Sciatic nerve (tissue), 2 donors: ENCODE results near the gene PTRHD1. TPM values are rescaled to one million over a fixed set of nuclear protein-coding genes. Genes with fewer than 3 reads are reported as not detected.
A peak's percentile ranks its signal among the peaks of the same experiment; 100 is the strongest.

Experiments
- ATAC-seq: fragments of 200-7000 bp; cut with Tn5 transposase; one replicate; pipeline ENCODE4 v1.9.1; 2020; ENCODE audit warnings: mild to moderate bottlenecking, moderate library complexity
- DNase-seq: peaks from one replicate; pipeline ENCODE4 v3.0.0-alpha.2; 2020; ENCODE audit warnings: low spot score
- intact Hi-C: fragments of 100-400 bp; cut with DNase I; formaldehyde crosslinking; loops from one replicate; pipeline ENCODE4 v1.14.2; 2022
- total RNA-seq: library from RNA; stranded (reverse); fragmentation: NEBNext Ultra II Directional; extraction: Animal tissue kit (Norgen Biotek cat#: 25700); gene quantifications from one replicate; pipeline ENCODE4 v1.2.1, GENCODE V29; 2021
- donor health status: DM: no; HTN: no; CAD: no.
- donor health status: DM: no; HTN: no; CAD: no.

PTRHD1 gene
- total RNA-seq, 1 donor from 2014 or later: 14.7 TPM

DNA sequence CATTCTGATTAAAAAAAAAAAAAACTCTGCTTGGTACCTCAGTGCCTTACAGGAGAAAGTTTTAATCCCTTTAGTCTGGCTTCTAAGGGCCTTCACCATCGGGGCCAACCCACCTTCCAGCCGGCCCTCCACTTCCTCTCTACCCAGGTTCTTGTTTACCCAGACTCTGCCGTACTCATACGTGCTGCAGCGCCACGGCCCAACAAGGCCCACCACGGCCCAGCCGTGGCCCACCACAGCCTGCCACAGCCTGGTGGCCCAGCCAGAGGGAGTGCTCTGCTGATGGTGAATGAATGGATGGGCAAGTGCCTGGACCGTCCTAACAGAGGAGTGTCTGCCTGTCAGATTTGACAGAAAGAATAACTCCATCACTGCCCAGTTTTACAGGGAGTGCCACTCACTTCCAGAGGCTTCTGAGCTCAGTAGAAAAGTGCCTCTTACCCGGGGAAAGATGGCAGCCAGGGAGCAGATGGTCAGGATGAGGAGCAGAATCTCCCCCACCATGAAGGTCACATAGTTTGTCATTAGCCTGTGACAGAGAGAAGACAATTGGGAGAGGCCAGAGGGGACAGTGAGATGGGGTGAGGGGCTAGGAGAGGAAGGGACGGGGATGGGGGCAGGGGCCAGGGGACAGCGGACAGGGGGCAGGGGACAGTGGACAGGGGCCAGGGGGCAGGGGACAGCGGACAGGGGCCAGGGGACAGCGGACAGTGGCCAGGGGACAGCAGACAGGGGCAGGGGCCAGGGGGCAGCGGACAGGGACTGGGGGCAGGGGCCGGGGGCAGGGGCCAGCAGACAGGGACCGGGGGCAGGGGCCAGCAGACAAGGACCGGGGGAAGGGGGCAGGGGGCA, 38.3 kb upstream of the PTRHD1 start:
- DNase-seq (peak; percentile 53), ATAC-seq (no peak)
- intact Hi-C loops: no loop called here

GRCh38 chr2:24830786-24831185, 37.6 kb upstream of the PTRHD1 start:
- intact Hi-C loops: no loop called here
- peak; percentile 53 for DNase-seq
- ATAC-seq: no peak

GRCh38 chr2:24830351-24830750, 37.2 kb upstream of the PTRHD1 start:
- DNase-seq: peak; percentile 47
- no peak for ATAC-seq
- intact Hi-C loops: no loop called here

DNA sequence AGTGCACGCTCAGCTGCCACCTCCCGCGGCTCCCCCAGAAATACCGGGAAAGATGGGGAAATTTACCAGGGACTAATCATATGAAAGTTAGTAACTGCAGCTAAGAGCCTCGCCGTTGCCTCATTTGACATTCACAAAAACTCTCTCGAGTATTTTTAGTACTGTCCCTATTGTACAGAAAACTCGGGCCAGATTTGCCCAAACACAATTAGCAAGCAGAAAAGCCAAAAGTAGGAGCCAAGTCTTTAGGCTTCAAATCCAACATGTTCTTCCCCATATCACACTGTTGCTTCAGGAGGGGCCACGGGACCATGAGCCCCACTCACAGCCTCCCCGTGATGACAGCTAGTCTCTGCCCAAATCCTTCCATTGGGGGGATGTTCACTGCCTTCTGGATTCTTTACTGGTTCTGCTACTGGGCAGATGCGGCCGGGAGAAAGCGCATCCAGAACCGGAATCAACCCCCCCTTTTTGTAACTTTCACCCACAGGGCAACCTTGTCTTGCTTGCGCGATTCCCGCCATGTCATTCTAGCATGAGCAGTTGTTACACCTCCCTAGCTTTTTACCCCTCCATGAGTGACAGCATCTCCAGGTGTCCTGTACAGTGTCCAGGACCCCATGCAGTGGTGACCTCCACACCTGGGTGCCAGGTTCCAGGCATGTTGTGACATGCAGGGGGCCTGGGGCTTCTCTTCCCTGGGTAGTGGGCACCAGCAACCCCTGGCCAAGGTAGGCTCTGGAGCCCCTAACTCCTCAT, 35.2 kb upstream of the PTRHD1 start:
- intact Hi-C loops: loop anchor here (5.0 kb wide), 1 partner anchor 421 kb away; no protein-coding TSS in a partner anchor
- no peak for ATAC-seq
- peak; percentile 56 for DNase-seq

DNA sequence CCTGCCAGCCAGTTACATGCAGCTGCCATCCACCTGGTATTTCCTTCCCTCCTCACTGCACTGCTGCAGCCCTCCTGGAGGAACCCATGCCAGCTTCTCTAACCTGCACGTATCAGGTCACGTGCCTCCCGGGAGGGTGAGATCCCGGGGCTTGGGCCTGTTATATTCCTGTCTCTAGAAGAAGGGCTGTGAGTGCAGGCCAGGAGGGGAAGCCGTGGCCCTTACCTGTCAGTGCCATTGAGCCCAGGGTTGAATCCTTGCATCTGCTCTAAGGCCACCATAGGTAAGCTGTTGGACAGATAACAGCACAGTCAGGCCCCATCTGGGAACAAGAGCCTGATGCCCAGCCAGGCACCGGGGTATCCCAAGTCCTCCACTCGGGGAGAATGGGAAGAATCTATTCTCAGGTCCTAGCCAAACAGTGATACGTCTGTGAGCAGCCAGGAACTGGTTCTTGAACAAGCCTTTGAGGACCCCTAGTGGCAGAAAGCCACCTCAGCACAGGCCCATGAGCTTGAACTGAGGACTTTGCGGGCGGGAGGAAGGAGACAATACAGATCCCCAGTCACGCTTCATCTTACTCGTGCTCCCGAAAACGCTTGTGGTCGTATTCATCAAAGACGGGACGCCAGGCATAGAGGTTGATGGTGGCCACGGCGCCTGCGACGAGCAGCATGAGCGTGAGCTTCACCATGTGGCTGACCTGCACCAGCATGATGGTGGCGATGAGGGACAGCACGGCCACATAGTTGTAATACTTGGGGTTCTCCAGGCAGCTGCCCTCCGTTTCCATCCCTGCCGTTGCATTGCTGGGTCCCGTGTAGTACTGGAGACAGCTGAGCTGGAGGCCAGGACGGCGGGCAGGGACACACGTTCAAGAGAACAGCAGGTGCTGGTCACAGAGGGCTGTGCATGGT, 34.4 kb upstream of the PTRHD1 start:
- DNase-seq (peak; percentile 90), ATAC-seq (peak; percentile 92)
- intact Hi-C loops: loop anchor here (5.0 kb wide), 1 partner anchor 420 kb away; no protein-coding TSS in a partner anchor

DNA sequence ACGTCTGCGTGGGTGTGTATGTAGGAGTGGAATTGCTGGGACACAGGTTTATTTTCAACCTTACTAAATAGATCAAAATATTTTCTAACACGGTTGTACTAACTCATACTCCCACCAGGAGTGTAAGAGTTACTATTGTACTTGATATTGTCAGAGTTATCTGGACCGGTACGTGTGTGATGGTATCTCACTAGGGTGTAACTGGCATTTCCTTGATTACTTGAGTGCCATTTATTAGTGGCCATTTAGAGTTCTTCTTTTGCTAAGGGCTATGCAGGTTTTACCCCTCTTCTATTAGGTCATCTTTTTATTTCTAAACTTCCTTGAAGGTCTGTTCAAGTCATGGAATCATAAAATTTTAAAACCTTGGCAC, 33.6 kb upstream of the PTRHD1 start:
- no peak for ATAC-seq
- intact Hi-C loops: loop anchor here (5.0 kb wide), 1 partner anchor 419 kb away; no protein-coding TSS in a partner anchor

GRCh38 chr2:24825883-24826772, 32.9 kb upstream of the PTRHD1 start:
- ATAC-seq (no peak), DNase-seq (peak; percentile 52)
- intact Hi-C loops: loop anchor here (5.0 kb wide), 1 partner anchor 419 kb away; no protein-coding TSS in a partner anchor

More for the DNA sequence above, 33.6 kb upstream of the PTRHD1 start:
- no peak for DNase-seq

DNA sequence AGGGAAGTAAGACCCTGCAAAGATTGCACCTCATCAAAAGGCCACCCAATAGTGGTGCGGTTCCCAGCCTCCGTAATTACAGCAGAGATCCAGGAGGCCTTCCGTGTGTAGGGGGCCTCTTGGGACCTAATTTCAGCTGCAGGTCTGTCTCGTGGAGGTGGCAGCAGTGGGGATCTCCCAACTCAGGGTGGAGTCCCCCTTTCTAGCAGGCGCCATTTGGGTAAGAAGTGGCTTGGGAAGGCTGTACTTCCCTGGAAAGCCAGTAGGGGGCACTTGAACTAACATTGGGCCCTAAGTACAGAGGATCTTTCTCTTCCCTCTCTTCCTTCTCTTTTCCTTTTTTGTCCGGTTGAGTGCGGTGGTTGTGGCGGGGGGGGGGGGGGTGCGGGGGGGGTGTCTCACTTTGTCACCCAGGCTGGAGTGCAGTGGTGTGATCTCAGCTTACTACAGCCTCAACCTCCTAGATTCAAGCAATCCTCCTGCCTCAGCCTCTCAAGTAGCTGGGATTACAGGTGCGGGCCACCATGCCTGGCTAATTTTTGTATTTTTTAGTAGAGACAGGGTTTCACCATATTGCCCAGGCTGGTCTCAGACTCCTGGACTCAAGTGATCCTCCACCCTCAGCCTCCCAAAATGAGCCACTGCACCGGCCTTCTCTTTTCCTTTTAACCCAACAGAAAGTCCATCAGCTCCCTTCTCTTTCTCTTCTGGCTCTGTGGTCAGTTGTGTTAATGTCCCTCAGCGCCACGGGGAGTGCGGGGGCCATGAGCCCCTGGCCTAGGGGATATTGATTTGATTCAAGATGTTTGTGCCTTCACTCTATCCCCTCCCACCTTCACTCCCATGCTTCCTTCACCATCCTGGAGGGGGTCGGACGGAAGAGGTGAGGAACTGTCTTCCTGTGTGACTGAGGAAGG, 32.0 kb upstream of the PTRHD1 start:
- no peak for ATAC-seq
- intact Hi-C loops: loop anchor here (5.0 kb wide), 1 partner anchor 418 kb away; no protein-coding TSS in a partner anchor
- DNase-seq: peak; percentile 51

GRCh38 chr2:24824071-24824588, 30.9 kb upstream of the PTRHD1 start:
- ATAC-seq (no peak), DNase-seq (peak; percentile 49)
- intact Hi-C loops: no loop called here

DNA sequence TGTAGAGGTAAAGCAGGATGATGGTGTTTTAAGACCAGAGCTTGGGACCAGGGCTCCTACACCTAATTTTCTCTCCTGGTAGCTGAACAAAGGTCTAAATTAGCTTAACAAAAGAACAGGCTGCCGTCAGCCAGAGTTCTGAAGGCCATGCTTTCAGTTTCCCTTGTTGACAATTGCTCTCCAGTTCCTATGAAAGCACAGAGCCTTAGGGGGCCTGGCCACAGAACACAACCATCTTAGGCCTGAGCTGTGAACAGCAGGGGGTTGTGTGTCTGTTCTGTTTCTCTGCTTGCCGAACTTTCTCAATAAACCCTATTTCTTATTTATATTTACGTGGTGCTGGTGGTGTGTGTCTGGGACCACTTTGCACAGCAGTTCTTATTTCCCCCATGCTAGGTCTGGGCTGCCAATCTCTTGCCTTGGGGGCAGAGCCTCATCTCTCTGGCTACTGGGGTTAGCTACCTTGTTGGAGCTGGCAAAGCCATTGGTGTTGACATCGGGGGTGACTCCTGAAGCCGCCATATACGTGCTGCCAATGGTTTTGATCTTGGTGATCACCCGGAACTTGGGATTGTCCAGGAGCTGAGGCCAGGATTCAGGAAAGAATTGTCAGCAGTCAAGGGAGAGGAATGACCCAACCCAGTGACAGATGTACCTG, 29.0 kb upstream of the PTRHD1 start:
- DNase-seq (peak; percentile 42), ATAC-seq (no peak)
- intact Hi-C loops: no loop called here

- ATAC-seq: no peak
- DNase-seq: peak; percentile 46
- intact Hi-C loops: no loop called here
Observed at GRCh38 chr2:24821433-24821891, 28.3 kb upstream of the PTRHD1 start.

GRCh38 chr2:24820598-24821432, 27.6 kb upstream of the PTRHD1 start:
- ATAC-seq (no peak), DNase-seq (peak; percentile 42)
- intact Hi-C loops: no loop called here

- intact Hi-C loops: no loop called here
- no peak for ATAC-seq
- no peak for DNase-seq
Observed at GRCh38 chr2:24820175-24820513, 27.0 kb upstream of the PTRHD1 start.

- DNase-seq: no peak
- ATAC-seq: no peak
- intact Hi-C loops: no loop called here
Observed at GRCh38 chr2:24819442-24820174, 26.4 kb upstream of the PTRHD1 start.

- intact Hi-C loops: no loop called here
- DNase-seq (no peak), ATAC-seq (no peak)
Observed at GRCh38 chr2:24818721-24819167, 25.6 kb upstream of the PTRHD1 start.
